Measurements from ENCODE around the gene HSF2.
A peak's percentile ranks its signal among the peaks of the same experiment; 100 is the strongest.

The HSF2 gene, protein sequence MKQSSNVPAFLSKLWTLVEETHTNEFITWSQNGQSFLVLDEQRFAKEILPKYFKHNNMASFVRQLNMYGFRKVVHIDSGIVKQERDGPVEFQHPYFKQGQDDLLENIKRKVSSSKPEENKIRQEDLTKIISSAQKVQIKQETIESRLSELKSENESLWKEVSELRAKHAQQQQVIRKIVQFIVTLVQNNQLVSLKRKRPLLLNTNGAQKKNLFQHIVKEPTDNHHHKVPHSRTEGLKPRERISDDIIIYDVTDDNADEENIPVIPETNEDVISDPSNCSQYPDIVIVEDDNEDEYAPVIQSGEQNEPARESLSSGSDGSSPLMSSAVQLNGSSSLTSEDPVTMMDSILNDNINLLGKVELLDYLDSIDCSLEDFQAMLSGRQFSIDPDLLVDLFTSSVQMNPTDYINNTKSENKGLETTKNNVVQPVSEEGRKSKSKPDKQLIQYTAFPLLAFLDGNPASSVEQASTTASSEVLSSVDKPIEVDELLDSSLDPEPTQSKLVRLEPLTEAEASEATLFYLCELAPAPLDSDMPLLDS

DNA sequence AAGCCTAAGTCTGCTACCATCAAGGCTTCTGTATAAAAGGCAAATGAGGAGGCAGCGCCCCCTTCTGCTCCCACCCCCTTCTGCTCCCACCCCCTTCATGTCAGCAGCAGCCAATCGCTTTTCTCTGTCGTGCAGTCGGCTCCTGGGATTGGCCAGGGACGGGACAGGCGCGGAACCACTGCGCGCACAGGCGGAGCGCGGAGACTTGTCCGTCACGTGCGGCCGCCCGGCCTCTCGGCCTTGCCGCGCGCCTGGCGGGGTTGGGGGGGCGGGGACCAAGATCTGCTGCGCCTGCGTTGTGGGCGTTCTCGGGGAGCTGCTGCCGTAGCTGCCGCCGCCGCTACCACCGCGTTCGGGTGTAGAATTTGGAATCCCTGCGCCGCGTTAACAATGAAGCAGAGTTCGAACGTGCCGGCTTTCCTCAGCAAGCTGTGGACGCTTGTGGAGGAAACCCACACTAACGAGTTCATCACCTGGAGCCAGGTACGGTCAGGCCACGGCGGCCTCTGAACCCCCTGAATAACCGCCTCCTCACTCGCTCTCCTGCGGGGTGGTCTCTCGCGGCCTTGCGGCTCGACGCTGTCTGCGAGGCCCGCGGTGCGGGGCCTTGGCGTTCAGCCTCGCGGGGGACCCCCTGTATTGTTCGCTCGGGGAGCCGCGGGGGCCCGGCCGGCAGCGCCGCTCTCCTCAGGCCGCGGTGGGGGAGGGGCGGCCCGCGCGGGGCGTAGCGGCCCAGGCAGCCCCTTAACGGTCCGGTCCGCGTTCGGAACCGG lies at the start of gene HSF2:
HSF2 (plus strand) TSS at position 305 of the 773 bp plus-strand sequence; CDS start at position 391, 86 bp downstream.
- DNase-seq (ENCODE audit: low spot score): peak; percentile 93
- TF ChIP-seq CTCF (IDR thresholded peaks at IDR 0.05; ENCODE audit: extremely low read depth, missing control alignments): no peak

DNA sequence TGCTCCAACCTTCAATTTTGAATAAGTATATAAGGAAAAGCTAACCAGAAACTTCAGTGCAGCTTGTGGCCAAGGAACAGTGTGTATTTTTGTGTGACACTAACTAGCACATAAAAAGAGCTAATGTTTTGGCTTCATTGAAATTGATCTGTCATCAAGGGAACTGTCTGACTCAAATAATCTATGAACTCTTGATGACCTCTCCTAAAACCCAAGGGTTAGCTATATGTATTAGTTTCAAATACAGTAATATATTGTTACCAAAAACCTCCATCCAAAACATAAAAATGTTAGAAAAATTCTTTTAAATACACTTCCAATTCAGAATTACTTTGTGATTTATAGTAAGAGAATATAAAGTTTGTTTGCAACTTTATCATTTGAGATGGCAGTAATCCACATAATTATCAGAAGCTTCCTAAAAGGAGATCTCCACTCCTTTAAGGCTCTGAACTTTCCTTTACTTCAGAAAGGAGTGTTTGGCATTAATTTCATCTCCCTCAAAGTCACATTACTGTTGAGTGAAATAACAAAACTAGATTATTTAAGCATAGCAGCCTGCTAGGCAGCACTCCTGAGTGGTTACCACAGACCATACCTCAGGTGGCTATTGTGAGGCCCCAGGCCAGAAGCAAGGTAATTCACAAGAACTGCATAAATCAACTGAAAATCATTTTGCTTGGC lies 46.3 kb upstream of the HSF2 start:
- DNase-seq (ENCODE audit: low spot score): no peak

DNA sequence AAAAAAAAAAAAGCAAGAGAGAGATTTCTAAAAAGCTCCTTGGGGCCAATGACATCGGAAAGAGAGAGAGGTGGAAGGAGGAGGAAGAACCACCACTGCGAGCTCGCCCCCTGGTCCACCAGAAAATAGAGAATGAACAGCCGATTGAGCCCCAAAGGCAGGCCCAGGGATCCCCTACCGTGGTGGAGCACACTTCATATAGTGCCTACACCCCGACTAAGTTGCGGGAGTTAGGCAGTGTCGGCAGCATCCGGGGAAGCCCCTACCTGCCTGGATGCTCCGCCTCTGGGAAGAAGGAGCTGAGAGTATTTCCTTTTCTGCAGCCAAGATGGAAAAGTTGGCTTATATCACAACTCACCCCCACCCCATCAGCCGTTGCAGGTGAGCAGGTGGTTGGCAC lies 38.6 kb upstream of the HSF2 start:
- no peak for DNase-seq (ENCODE audit: low spot score)
- TF ChIP-seq CTCF (IDR thresholded peaks at IDR 0.05; ENCODE audit: extremely low read depth, missing control alignments): no peak

More for the DNA sequence above, 46.3 kb upstream of the HSF2 start:
- no peak for TF ChIP-seq CTCF (IDR thresholded peaks at IDR 0.05; ENCODE audit: extremely low read depth, missing control alignments)

DNA sequence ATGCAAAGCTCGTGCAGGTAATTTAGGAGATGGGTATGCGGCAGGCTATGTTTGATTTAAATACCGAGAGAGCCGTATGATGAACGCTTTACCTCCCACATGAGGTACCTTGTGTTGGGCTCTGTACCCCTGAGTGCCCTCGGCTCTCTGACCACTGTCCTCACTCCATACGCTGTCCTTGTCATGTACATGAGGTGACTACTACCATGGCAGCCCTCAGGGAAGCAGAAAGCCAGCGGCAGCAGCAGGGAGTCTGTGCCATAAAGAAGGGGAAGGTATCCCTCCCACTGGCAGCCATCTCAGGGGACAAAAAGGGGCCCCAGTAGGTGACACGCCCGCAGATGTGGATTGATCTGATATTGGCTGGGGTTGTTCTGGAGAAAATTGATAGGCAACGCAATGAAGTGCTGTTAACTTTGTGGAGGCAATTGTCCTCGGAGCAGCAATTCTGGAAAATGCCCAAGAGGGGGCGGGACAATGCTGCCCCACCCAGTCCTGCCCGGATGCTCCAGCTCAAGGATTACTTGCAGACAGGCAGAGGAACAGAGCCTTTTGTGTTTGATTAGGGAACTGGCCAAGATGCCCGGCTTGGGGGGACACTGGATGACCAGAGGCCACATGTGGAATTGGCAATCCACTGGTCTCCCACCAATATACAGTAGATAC lies 38.0 kb upstream of the HSF2 start:
- TF ChIP-seq CTCF (IDR thresholded peaks at IDR 0.05; ENCODE audit: extremely low read depth, missing control alignments): no peak
- DNase-seq (ENCODE audit: low spot score): no peak

GRCh38 chr6:122363769-122364483 lies 35.5 kb upstream of the HSF2 start:
- no peak for DNase-seq (ENCODE audit: low spot score)
- no peak for TF ChIP-seq CTCF (IDR thresholded peaks at IDR 0.05; ENCODE audit: extremely low read depth, missing control alignments)

DNA sequence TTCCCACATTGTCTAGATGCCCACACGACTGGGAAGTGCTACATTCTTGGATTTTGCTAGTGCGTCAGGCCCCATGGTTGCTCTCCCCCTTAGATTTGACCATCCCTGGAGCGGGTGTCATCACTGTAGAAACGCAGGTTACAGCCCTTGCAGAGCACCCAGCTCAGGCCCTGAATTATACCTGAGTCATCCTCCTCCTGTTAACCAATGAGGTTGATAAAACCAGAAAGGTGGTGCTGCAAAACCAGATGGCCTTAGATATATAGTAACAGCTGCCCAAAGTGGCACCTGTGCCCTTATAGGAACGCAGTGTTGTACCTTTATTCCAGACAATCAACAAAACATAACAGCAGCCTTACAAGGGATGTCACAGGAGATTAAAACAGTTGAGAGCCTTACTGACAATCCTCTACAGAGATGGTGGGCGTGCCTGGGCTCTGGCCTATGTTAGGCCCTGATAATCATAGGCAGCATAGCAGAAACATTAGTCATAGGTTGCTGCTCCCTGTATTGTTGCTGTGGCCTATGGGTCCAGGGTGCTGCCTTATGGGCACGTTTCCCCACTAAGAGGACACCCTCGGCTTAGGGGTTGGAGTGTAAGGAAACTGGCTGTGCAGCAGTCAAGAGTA lies 33.6 kb upstream of the HSF2 start:
- DNase-seq (ENCODE audit: low spot score): no peak
- TF ChIP-seq CTCF (IDR thresholded peaks at IDR 0.05; ENCODE audit: extremely low read depth, missing control alignments): no peak

Measured in GM20000 (cell line).